Parathyroid adenoma (tissue), 2 donors: ENCODE data around the gene MT1F.
"Not testable (repeated sequence)": the region's sequence is repeated elsewhere in the genome, so short reads cannot be mapped to it uniquely, and the experiment has no call there.

ENCODE experiments used
- H2AFZ ChIP-seq: fragments of 300-600 bp; sonication (generic); one replicate; pipeline ENCODE4 v1.7.0; 2017; ENCODE audit warnings: antibody characterized with exemption, mild to moderate bottlenecking
- H3K27ac ChIP-seq: fragments of 300-600 bp; sonication (generic); one replicate; pipeline ENCODE4 v1.7.0; 2017
- H3K27me3 ChIP-seq: fragments of 300-600 bp; sonication (generic); one replicate; pipeline ENCODE4 v1.7.0; 2017; ENCODE audit warnings: low read length; ENCODE audit not compliant: control insufficient read depth, insufficient read depth
- H3K36me3 ChIP-seq: fragments of 300-600 bp; sonication (generic); one replicate; pipeline ENCODE4 v1.7.0; 2017; ENCODE audit warnings: low read length; ENCODE audit not compliant: control insufficient read depth, insufficient read depth
- H3K4me1 ChIP-seq: fragments of 300-600 bp; sonication (generic); one replicate; pipeline ENCODE4 v1.7.0; 2017; ENCODE audit warnings: control low read depth
- H3K4me2 ChIP-seq: fragments of 300-600 bp; sonication (generic); one replicate; pipeline ENCODE4 v1.7.0; 2017; ENCODE audit warnings: low read length
- H3K4me3 ChIP-seq: fragments of 300-600 bp; sonication (generic); one replicate; pipeline ENCODE4 v1.7.0; 2017; ENCODE audit warnings: low read depth, low read length
- H3K79me2 ChIP-seq: fragments of 300-600 bp; sonication (generic); one replicate; pipeline ENCODE4 v1.7.0; 2017; ENCODE audit warnings: control low read depth
- H3K9ac ChIP-seq: fragments of 300-600 bp; sonication (generic); one replicate; pipeline ENCODE4 v1.7.0; 2017; ENCODE audit warnings: mild to moderate bottlenecking
- H3K9me3 ChIP-seq: fragments of 300-600 bp; sonication (generic); one replicate; pipeline ENCODE4 v1.7.0; 2017; ENCODE audit warnings: low read length; ENCODE audit not compliant: control insufficient read depth
- CTCF ChIP-seq: fragments of 300-600 bp; sonication (generic); IDR thresholded peaks from one replicate; pipeline ENCODE4 v1.7.0; 2017; ENCODE audit warnings: antibody characterized with exemption, mild to moderate bottlenecking
- donor health status: primary hyperparathyroidism.

Gene MT1F

GRCh38 chr16:56653218-56653617, 4.5 kb upstream of the MT1F start:
- H3K27me3 ChIP-seq, result no peaks in the 10 kb centered on the region

GRCh38 chr16:56658327-56658875, 642 bp downstream of the MT1F start:
- TF ChIP-seq CTCF, result no peak
- no peaks in the 10 kb centered on the region for H3K36me3 ChIP-seq
- no peak overlapping the region for H3K27ac ChIP-seq
- no peaks in the 10 kb centered on the region for H3K79me2 ChIP-seq
- peak overlapping the region; percentile 45 for H3K4me3 ChIP-seq
- peak overlapping the region; percentile 64 for H3K4me2 ChIP-seq
- peaks cover 8% of the 10 kb centered on the region for H3K4me1 ChIP-seq
- no peaks in the 10 kb centered on the region for H3K27me3 ChIP-seq
- H3K9me3 ChIP-seq, result no peaks in the 10 kb centered on the region
- no peak overlapping the region for H3K9ac ChIP-seq
- peak overlapping the region; percentile 85 for H2AFZ ChIP-seq

More at GRCh38 chr16:56653218-56653617, 4.5 kb upstream of the MT1F start:
- H3K36me3 ChIP-seq, result no peaks in the 10 kb centered on the region
- peaks cover 7% of the 10 kb centered on the region for H3K4me1 ChIP-seq
- H3K27ac ChIP-seq, result no peak overlapping the region
- no peak for TF ChIP-seq CTCF
- no peak overlapping the region for H3K4me3 ChIP-seq
- H3K79me2 ChIP-seq, result no peaks in the 10 kb centered on the region
- H3K9me3 ChIP-seq, result no peaks in the 10 kb centered on the region
- no peak overlapping the region for H2AFZ ChIP-seq
- H3K9ac ChIP-seq, result no peak overlapping the region
- H3K4me2 ChIP-seq, result no peak overlapping the region

GRCh38 chr16:56662357-56663354, 4.9 kb downstream of the MT1F start:
- peaks cover 5% of the 10 kb centered on the region for H3K4me1 ChIP-seq
- H3K27ac ChIP-seq, result no peak overlapping the region
- no peak overlapping the region for H3K9ac ChIP-seq
- no peak overlapping the region for H2AFZ ChIP-seq
- no peaks in the 10 kb centered on the region for H3K36me3 ChIP-seq
- no peak for TF ChIP-seq CTCF
- no peaks in the 10 kb centered on the region for H3K79me2 ChIP-seq
- no peak overlapping the region for H3K4me2 ChIP-seq
- no peak overlapping the region for H3K4me3 ChIP-seq
- peaks cover 2% of the 10 kb centered on the region for H3K27me3 ChIP-seq
- H3K9me3 ChIP-seq, result no peaks in the 10 kb centered on the region

GRCh38 chr16:56664506-56664905, 6.7 kb downstream of the MT1F start:
- H3K9ac ChIP-seq, result no peak overlapping the region
- peaks cover 2% of the 10 kb centered on the region for H3K27me3 ChIP-seq
- no peaks in the 10 kb centered on the region for H3K4me1 ChIP-seq
- no peak overlapping the region for H3K27ac ChIP-seq
- no peaks in the 10 kb centered on the region for H3K79me2 ChIP-seq
- no peak overlapping the region for H3K4me2 ChIP-seq
- no peak overlapping the region for H2AFZ ChIP-seq
- no peak overlapping the region for H3K4me3 ChIP-seq
- H3K9me3 ChIP-seq, result no peaks in the 10 kb centered on the region
- TF ChIP-seq CTCF, result no peak
- H3K36me3 ChIP-seq, result no peaks in the 10 kb centered on the region

GRCh38 chr16:56665286-56666261, 7.8 kb downstream of the MT1F start:
- H3K36me3 ChIP-seq, H2AFZ ChIP-seq, H3K27ac ChIP-seq, H3K4me1 ChIP-seq, H3K4me3 ChIP-seq, H3K9me3 ChIP-seq, H3K27me3 ChIP-seq, H3K79me2 ChIP-seq, H3K9ac ChIP-seq, H3K4me2 ChIP-seq: not testable (repeated sequence)
